GM12873 (cell line): ENCODE data around the gene LRPAP1.

ENCODE experiments used
- CTCF ChIP-seq: IDR thresholded peaks from 2 replicates; pipeline ENCODE4 v1.5.1; 2012; ENCODE audit warnings: low read depth, mild to moderate bottlenecking, moderate library complexity, low read length, control low read depth; ENCODE audit not compliant: insufficient read depth; ENCODE audit errors: missing control alignments

Gene LRPAP1

GRCh38 chr4:3462790-3463415 lies 69.3 kb downstream of the LRPAP1 start, which contains the start of gene DOK7:
Gene DOK7 (plus strand): TSS chr4:3463306. CDS start chr4:3463376, 70 bp downstream.
- no peak for TF ChIP-seq CTCF

GRCh38 chr4:3462321-3462789 lies 69.9 kb downstream of the LRPAP1 start:
- TF ChIP-seq CTCF, result no peak

- no peak for TF ChIP-seq CTCF
These were observed 70.5 kb downstream of the LRPAP1 start for GRCh38 chr4:3461515-3462291.

GRCh38 chr4:3460926-3461325 lies 71.3 kb downstream of the LRPAP1 start:
- TF ChIP-seq CTCF, result no peak

GRCh38 chr4:3458371-3458770 lies 73.9 kb downstream of the LRPAP1 start:
- no peak for TF ChIP-seq CTCF
